Measurements from ENCODE around the gene LHFPL2.

Gene LHFPL2

GRCh38 chr5:78522476-78523260 lies 125.9 kb downstream of the LHFPL2 start:
- no peak for DNase-seq (ENCODE audit: low read depth)

- DNase-seq (ENCODE audit: low read depth): no peak
Observed at GRCh38 chr5:78521455-78521854, 127.1 kb downstream of the LHFPL2 start.

GRCh38 chr5:78519198-78519941 lies 129.2 kb downstream of the LHFPL2 start:
- no peak for DNase-seq (ENCODE audit: low read depth)

GRCh38 chr5:78518365-78519197 lies 130.0 kb downstream of the LHFPL2 start:
- DNase-seq (ENCODE audit: low read depth): no peak

GRCh38 chr5:78515670-78516069 lies 132.9 kb downstream of the LHFPL2 start:
- no peak for DNase-seq (ENCODE audit: low read depth)

GRCh38 chr5:78514427-78515330 lies 133.9 kb downstream of the LHFPL2 start:
- DNase-seq (ENCODE audit: low read depth): no peak

GRCh38 chr5:78513441-78513840 lies 135.1 kb downstream of the LHFPL2 start:
- no peak for DNase-seq (ENCODE audit: low read depth)

- DNase-seq (ENCODE audit: low read depth): no peak
Observed at GRCh38 chr5:78512435-78512834, 136.1 kb downstream of the LHFPL2 start.

GRCh38 chr5:78511121-78511906 lies 137.3 kb downstream of the LHFPL2 start:
- no peak for DNase-seq (ENCODE audit: low read depth)

- DNase-seq (ENCODE audit: low read depth): peak; percentile 8
Observed at GRCh38 chr5:78509884-78510769, 138.4 kb downstream of the LHFPL2 start.

- DNase-seq (ENCODE audit: low read depth): no peak
Observed at GRCh38 chr5:78509145-78509865, 139.3 kb downstream of the LHFPL2 start.

GRCh38 chr5:78508186-78508765 lies 140.3 kb downstream of the LHFPL2 start:
- no peak for DNase-seq (ENCODE audit: low read depth)

- no peak for DNase-seq (ENCODE audit: low read depth)
Observed at GRCh38 chr5:78507531-78507930, 141.0 kb downstream of the LHFPL2 start.

- DNase-seq (ENCODE audit: low read depth): no peak
Observed at GRCh38 chr5:78506261-78507024, 142.1 kb downstream of the LHFPL2 start.

- no peak for DNase-seq (ENCODE audit: low read depth)
Observed at GRCh38 chr5:78505860-78506259, 142.7 kb downstream of the LHFPL2 start.

- no peak for DNase-seq (ENCODE audit: low read depth)
Observed at GRCh38 chr5:78504704-78505677, 143.6 kb downstream of the LHFPL2 start.

Data from activated T-helper 1 cell treated with Interleukin-2 at 50 U/mL for 16 hours (primary cell).